ENCODE data around the gene REEP1.

REEP1 gene

GRCh38 chr2:86285571-86285970, 51.9 kb downstream of the REEP1 start:
- TF ChIP-seq, protein P1, sequence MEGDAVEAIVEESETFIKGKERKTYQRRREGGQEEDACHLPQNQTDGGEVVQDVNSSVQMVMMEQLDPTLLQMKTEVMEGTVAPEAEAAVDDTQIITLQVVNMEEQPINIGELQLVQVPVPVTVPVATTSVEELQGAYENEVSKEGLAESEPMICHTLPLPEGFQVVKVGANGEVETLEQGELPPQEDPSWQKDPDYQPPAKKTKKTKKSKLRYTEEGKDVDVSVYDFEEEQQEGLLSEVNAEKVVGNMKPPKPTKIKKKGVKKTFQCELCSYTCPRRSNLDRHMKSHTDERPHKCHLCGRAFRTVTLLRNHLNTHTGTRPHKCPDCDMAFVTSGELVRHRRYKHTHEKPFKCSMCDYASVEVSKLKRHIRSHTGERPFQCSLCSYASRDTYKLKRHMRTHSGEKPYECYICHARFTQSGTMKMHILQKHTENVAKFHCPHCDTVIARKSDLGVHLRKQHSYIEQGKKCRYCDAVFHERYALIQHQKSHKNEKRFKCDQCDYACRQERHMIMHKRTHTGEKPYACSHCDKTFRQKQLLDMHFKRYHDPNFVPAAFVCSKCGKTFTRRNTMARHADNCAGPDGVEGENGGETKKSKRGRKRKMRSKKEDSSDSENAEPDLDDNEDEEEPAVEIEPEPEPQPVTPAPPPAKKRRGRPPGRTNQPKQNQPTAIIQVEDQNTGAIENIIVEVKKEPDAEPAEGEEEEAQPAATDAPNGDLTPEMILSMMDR (IDR thresholded peaks at IDR 0.05; ENCODE audit: insufficient read depth, missing control alignments): no peak

GRCh38 chr2:86284987-86285386, 52.4 kb downstream of the REEP1 start:
- TF ChIP-seq, protein P1 (IDR thresholded peaks at IDR 0.05; ENCODE audit: insufficient read depth, missing control alignments): no peak
- DNase-seq (ENCODE audit: insufficient read length, low spot score) (no peak), FAIRE-seq (no peak)

More at GRCh38 chr2:86285571-86285970, 51.9 kb downstream of the REEP1 start:
- DNase-seq (ENCODE audit: insufficient read length, low spot score): no peak
- no peak for FAIRE-seq

GRCh38 chr2:86284401-86284841, 53.0 kb downstream of the REEP1 start:
- DNase-seq (ENCODE audit: insufficient read length, low spot score) (no peak), FAIRE-seq (no peak)
- TF ChIP-seq, protein P1 (IDR thresholded peaks at IDR 0.05; ENCODE audit: insufficient read depth, missing control alignments): no peak

DNA sequence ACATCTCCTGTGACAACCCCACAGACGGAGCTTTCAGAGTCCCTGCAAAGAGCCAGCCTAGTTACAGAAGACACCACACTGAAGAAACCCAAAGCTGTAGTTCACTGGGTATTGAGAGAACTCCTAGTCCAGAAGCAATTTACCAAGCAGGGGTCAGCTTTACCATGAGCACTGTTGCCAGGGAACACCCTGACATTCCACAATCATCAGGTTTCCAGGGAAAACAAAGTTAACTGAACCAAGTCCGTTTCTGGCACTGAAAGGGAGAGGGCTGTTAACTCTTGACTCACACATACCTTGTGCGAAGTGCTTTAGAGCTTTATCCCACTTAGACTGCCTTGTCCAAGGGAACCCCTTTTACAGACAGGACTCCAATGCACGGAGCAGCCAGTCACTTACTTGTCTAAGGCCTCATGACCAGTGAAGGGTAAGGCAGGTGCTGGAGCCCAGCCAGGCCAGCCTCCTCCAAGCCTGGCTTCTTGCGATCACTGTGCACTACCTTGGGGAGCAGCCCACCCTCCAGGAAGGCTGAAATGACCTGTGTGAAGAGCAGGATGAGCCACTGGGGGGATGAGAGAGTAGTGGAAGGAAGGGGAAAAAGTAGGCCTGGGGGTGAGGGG, 53.9 kb downstream of the REEP1 start:
- no peak for DNase-seq (ENCODE audit: insufficient read length, low spot score)
- FAIRE-seq: no peak
- TF ChIP-seq, protein P1 (IDR thresholded peaks at IDR 0.05; ENCODE audit: insufficient read depth, missing control alignments): no peak

- FAIRE-seq: no peak
- no peak for DNase-seq (ENCODE audit: insufficient read length, low spot score)
- TF ChIP-seq, protein P1 (IDR thresholded peaks at IDR 0.05; ENCODE audit: insufficient read depth, missing control alignments): no peak
These were observed 56.2 kb downstream of the REEP1 start for GRCh38 chr2:86281066-86281700.

DNA sequence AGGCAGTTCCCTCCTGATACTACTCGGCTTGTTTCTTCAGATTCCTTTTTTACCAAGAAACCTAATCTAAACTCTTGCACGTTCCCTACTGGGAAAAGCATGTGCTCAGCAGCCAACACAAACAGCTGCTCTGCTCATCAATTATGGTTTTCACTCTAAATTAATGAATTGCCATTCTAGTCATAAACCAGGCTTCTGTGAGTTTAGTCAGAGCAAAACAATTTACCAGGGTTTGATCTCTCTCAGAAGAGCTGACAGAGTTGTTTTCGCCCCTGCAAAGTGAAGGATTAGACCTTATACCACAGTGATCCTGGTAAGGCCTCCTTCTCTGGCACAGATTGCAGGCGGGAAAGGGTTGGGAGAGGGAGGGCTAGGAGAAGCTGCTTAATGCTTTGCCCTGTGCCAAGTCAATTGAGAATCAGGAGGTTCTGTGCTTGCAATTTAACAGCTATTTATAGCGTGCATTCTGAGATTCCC, 57.2 kb downstream of the REEP1 start:
- DNase-seq (ENCODE audit: insufficient read length, low spot score) (no peak), FAIRE-seq (no peak)
- TF ChIP-seq, protein P1 (IDR thresholded peaks at IDR 0.05; ENCODE audit: insufficient read depth, missing control alignments): no peak

- TF ChIP-seq, protein P1 (IDR thresholded peaks at IDR 0.05; ENCODE audit: insufficient read depth, missing control alignments): no peak
- FAIRE-seq (no peak), DNase-seq (ENCODE audit: insufficient read length, low spot score) (no peak)
These were observed 61.5 kb downstream of the REEP1 start for GRCh38 chr2:86275962-86276361.
